ENCODE data around the gene RAB25.

The RAB25 gene

GRCh38 chr1:156063997-156064285, 3.0 kb downstream of the RAB25 start:
- TF ChIP-seq TAF1 (IDR thresholded peaks at IDR 0.05; ENCODE audit: borderline replicate concordance, insufficient read depth, low read length) (no peak), FOXP2 (optimal IDR thresholded peaks at IDR 0.05; ENCODE audit: borderline replicate concordance, extremely low read depth, extremely low read length, insufficient read depth) (no peak), SIN3A (IDR thresholded peaks at IDR 0.05; ENCODE audit: borderline replicate concordance, insufficient read depth, low read length) (no peak), REST (IDR thresholded peaks at IDR 0.05; ENCODE audit: insufficient read depth in 1 of 2, low read depth in 2 of 2, low read length in 2 of 2) (no peak), POLR2AphosphoS5 (IDR thresholded peaks at IDR 0.05; ENCODE audit: low read depth, low read length) (no peak)

- TF ChIP-seq REST (IDR thresholded peaks at IDR 0.05; ENCODE audit: insufficient read depth in 1 of 2, low read depth in 2 of 2, low read length in 2 of 2) (no peak), FOXP2 (optimal IDR thresholded peaks at IDR 0.05; ENCODE audit: borderline replicate concordance, extremely low read depth, extremely low read length, insufficient read depth) (no peak), SIN3A (IDR thresholded peaks at IDR 0.05; ENCODE audit: borderline replicate concordance, insufficient read depth, low read length) (no peak), TAF1 (IDR thresholded peaks at IDR 0.05; ENCODE audit: borderline replicate concordance, insufficient read depth, low read length) (no peak), POLR2AphosphoS5 (IDR thresholded peaks at IDR 0.05; ENCODE audit: low read depth, low read length) (no peak)
Measured at GRCh38 chr1:156064615-156065014, 3.7 kb downstream of the RAB25 start.

GRCh38 chr1:156065212-156065611, 4.3 kb downstream of the RAB25 start:
- TF ChIP-seq POLR2AphosphoS5 (IDR thresholded peaks at IDR 0.05; ENCODE audit: low read depth, low read length) (no peak), REST (IDR thresholded peaks at IDR 0.05; ENCODE audit: insufficient read depth in 1 of 2, low read depth in 2 of 2, low read length in 2 of 2) (no peak)

GRCh38 chr1:156065871-156066270, 4.9 kb downstream of the RAB25 start:
- no peak for TF ChIP-seq REST (IDR thresholded peaks at IDR 0.05; ENCODE audit: insufficient read depth in 1 of 2, low read depth in 2 of 2, low read length in 2 of 2)

GRCh38 chr1:156067262-156067661, 6.3 kb downstream of the RAB25 start:
- TF ChIP-seq SIN3A (IDR thresholded peaks at IDR 0.05; ENCODE audit: borderline replicate concordance, insufficient read depth, low read length) (no peak), TAF1 (IDR thresholded peaks at IDR 0.05; ENCODE audit: borderline replicate concordance, insufficient read depth, low read length) (no peak), REST (IDR thresholded peaks at IDR 0.05; ENCODE audit: insufficient read depth in 1 of 2, low read depth in 2 of 2, low read length in 2 of 2) (no peak), FOXP2 (optimal IDR thresholded peaks at IDR 0.05; ENCODE audit: borderline replicate concordance, extremely low read depth, extremely low read length, insufficient read depth) (no peak), POLR2AphosphoS5 (IDR thresholded peaks at IDR 0.05; ENCODE audit: low read depth, low read length) (no peak)

All from PFSK-1 (cell line).